Ishikawa (cell line): ENCODE measurements around the gene MAP7D2.

Experiments
- CEBPB ChIP-seq: IDR thresholded peaks from 2 replicates; pipeline ENCODE4 v1.6.1; 2012
- CREB1 ChIP-seq: IDR thresholded peaks from 2 replicates; pipeline ENCODE4 v1.6.1; 2012; ENCODE audit warnings: low read depth
- EGR1 ChIP-seq: IDR thresholded peaks from 2 replicates; pipeline ENCODE4 v1.6.1; 2012
- EP300 ChIP-seq: IDR thresholded peaks from 2 replicates; pipeline ENCODE4 v1.6.1; 2012; ENCODE audit warnings: borderline replicate concordance
- FOXM1 ChIP-seq: IDR thresholded peaks from 2 replicates; pipeline ENCODE4 v1.6.1; 2012; ENCODE audit warnings: low read depth, borderline replicate concordance
- TCF12 ChIP-seq: IDR thresholded peaks from 2 replicates; pipeline ENCODE4 v1.6.1; 2012; ENCODE audit warnings: low read depth

DNA sequence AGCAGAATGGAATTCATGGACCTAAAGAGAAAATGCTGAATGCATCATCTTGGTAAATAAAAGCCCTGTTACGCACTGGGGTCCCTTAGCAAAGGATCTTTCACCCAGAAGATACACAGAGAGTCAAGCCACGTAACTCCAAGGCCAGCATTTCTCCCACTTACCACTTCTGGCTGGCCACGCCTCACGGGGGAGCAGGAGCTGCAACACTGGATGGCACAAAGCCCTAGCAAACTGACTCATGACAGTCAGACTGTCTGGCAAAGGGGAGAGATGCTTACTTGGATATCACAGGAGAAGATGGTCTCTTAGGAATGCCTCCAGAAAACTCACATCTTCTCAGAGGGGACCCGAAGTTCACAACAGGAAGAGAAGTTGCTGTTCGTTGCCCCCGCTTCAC, 74.5 kb downstream of the MAP7D2 start:
- TF ChIP-seq FOXM1 (no peak), EP300 (no peak), CREB1 (no peak), TCF12 (no peak), CEBPB (no peak), EGR1 (no peak)
